ENCODE data around the gene LSM12.
"Not testable (repeated sequence)": the region's sequence is repeated elsewhere in the genome, so short reads cannot be mapped to it uniquely, and the experiment has no call there.

LSM12 gene

DNA sequence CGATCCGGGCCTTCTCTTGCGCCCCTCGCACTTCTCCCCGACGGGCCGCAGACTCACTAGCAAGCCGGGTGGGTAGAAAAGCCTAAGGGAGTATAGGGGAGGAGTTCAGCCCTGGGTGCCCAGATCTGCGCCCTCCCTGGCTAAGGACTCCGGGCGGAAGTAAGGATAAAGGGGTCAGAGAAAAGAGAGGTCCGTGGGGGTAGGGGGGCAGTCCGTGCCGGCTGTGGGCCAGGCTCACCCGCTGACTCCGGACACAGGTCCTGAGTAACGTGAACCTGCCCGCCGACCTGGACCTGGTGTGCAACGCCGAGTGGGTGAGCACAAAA is 60.2 kb downstream of the LSM12 start:
- no peak for DNase-seq

DNA sequence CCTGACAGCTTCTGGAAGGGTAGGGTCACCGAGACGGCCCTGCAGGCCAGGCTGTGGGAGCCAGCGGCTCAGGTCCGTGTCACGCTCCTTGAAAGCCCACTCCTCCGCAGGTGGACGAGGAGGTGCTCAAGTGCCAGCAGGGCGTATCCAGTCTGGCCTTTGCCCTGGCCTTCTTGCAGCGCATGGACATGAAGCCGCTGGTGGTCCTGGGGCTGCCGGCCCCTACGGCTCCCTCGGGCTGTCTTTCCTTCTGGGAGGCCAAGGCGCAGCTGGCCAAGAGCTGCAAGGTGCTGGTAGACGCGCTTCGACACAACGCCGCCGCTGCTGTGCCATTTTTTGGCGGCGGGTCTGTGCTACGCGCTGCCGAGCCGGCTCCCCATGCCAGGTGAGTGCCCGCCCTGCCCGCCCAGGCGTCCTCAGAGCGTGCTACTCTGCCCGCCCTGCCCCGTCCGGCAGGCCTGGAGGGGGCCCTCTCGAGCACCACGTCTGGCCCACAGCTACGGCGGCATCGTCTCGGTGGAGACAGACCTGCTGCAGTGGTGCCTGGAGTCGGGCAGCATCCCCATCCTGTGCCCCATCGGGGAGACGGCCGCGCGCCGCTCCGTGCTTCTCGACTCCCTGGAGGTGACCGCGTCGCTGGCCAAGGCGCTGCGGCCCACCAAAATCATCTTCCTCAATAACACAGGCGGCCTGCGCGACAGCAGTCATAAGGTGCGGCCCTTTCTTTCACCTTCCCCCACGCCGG is 60.8 kb downstream of the LSM12 start:
- no peak for DNase-seq

DNA sequence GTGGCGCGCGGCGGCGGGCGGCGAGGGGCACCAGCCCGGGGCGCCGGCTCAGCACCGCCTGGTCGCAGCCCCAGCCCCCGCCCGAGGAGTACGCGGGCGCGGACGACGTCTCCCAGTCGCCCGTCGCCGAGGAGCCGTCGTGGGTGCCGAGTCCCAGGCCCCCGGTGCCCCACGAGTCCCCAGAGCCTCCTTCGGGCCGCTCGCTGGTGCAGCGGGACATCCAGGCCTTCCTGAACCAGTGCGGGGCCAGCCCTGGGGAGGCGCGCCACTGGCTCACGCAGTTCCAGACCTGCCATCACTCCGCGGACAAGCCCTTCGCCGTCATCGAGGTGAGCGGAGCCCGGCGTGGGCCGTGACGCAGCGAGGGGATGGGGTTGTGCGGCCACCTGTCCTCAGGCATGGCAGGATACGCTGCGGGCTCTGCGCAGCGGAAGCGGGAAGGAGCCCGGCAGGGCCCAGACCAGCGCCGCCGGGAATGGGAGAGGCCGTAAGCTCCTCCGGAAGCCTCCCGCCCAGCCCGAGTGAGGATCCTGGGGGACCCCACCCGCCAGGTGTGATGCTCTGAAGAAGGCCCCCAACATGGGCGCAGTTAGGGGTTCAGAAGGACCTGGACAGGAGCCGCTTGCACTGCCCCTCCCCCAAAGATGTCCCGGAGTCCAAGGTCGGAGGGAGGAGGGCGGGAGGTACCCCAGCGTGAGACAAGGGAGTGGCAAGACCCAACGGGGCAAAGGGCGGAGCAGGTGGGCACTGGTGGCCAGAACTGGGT is 61.5 kb downstream of the LSM12 start:
- DNase-seq: no peak

DNA sequence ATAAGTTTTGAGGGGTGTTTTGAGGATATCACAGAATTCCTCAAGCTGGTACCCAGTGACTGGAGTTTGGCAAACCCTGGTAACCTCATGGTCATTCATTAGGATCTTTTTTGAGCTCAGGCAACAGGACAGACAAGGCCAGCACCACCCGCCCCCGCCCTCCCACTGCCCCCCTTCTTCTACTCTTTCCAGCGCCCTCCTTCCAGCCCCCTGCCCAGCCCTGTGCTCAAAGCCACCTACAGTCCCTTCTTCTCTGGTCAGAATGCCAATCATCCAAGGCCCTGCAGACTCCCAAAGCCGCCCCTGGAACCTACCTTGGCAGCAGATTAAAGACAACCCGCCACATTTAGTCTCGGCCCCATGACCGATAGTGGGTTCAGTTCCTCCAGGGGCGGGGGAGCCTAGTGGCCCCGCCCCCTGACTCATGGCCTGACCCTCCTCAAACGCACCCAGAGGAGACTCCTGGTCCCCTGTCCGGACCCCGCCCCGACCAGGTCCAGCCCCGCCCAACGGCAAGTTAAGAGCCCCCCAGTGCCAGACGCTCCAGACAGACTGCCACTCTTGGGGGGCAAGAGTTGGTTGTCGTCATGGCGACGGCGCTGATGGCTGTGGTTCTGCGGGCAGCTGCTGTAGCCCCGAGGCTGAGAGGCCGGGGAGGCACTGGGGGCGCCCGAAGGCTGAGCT is 62.3 kb downstream of the LSM12 start, which contains the start of gene NAGS:
Gene NAGS (plus strand): TSS at position 546 of the 684 bp plus-strand sequence. CDS start 42 bp downstream, at position 588.
- DNase-seq: no peak

DNA sequence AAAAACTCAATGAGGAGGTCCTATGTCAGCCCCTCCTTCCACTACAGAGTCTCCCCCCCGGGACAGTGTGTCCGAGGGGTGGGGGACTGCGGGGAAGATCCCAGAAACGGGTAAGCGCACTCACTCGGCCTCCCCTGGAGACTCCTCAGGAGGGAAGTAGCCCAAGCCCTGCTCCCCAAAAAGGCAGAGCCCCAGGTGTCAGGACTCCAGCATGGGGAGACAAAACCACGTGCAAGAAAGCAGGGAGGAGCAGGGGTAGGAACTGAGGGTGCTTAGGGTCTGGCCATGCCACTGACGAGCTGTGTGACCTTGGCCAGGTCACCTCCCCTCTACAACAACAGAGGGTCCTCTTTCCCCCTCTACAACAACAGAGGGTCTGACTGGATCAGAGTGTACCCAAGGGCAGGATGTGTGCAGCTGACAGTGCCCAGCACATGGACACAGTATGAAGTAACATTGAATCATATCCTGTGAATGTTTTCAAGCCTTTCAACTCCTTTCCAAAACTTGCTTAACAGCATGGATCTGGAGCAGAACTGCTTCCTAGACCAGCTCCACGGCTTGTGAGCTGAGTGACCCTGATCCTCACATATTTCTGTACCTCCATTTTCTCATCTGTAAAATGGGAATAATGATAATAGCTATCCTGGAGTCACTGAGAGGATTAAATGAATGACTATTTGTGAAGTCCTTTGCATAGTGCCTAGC is 64.2 kb downstream of the LSM12 start:
- peak; percentile 83 for DNase-seq

DNA sequence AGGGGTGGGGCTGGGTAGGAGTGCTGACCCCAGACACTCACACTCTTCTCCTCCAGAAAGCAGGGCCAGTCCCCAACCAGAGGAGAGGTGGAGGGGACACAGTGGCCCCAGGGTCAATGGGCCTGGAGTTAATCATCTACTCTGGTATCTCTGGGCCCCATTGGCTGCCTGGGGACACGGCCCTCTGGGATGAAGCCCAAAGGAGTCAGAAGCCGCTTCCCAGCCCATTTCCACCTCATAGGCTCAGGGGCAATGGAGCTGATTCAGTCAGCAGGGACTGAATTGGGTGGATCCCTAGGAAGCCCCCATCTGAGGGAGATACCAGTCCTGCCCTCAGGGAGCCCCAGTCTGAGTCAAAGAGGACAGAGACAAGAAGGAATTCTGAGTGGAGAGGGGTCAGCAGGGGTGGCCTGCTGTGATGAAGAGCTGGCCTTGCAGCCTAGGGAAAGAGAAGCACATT is 65.0 kb downstream of the LSM12 start:
- DNase-seq: no peak

DNA sequence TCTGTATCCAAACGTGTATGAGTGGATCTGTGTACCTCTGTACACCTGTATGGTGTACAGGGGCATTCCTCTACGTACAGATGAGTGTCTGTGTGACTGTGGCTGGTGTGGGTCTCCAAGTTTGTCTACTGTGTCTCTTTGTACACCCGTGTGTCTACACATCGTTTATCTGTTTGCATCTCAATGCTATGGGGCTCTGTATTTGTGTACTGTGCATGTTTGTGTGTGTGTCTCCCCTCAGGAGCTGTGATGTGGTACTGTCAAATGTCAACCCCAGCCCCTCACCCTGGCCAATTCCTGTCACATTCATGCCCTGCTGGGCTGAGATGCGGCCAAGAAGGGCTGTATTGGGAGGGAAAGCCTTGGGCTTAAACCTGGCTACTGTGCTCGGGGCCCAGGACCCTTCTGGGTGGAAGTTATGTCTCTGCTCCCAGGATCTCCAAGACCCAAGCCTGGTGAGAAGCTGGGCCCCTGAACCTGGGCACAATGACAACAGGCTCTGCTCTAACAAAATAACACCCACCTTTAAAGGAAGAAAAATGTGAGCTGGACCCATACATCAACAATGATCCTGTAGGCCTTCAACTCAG is 65.5 kb downstream of the LSM12 start:
- no peak for DNase-seq

DNA sequence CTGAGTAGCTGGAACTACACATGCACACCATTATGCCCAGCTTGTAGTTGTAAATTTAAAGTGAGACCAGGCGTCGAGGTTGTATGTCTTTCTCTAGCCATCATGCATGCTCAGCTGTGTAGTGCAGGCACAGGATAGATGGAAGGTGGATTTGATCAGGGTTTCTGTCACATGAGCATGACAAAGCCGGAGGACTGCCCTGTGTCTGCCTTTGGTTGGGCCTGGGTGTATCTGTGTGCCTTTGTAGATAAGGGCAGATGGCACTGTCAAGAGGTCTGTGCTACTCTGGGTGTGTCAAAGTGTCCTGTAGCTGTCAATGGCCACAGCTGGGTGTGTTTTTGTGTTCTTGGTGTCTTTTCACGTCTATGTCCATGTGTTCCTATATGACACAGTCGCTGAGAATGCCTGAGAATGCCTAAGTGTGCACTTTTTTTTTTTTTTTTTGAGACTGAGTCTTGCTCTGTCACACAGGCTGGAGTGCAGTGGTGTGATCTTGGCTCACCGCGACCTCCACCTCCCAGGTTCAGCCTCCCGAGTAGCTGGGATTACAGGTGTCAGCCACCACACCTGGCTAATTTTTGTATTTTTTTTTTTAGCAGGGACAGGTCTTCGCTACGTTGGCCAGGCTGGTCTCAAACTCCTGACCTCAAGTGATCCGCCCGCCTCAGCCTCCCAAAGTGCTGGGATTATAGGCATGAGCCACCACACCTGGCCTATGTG is 66.2 kb downstream of the LSM12 start:
- DNase-seq: no peak

DNA sequence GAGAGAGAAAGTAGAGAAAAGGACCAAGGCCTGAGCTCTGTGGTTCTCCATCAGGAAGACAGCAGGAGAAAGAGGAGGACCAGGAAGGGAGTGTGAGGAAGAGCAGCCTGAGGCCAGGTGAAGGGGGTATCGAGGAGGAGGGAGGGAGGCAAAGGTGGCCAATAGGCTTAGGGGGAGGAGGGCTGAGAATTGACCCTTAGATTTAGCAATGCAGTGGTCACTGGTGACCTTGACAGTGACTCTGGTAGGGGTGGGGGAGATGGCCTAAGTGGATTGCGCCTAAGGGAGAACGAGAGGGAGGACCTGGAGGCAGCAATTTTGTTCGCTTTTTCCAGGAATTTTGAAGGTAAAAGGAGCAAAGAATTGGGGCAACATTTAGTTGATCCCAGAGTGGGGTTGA is 67.4 kb downstream of the LSM12 start:
- DNase-seq: no peak

DNA sequence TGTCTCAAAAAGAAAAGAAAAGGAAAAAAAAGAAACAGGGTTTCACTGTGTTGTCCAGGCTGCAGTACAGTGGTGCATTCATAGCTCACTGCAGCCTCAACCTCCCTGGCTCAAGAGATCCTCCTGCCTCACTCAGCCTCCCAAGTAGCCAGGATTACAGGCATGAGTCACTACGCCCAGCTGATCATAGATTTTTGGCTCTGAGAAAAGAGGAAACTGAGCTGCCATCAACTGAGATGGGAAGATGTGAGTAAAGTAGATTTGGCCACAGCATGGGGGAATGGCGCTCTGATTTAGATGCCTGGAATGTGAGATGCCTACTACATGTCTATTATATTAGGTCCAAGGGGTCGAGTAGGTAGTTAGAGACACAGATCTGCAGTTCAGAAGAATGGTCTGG is 67.9 kb downstream of the LSM12 start:
- DNase-seq: peak; percentile 80

DNA sequence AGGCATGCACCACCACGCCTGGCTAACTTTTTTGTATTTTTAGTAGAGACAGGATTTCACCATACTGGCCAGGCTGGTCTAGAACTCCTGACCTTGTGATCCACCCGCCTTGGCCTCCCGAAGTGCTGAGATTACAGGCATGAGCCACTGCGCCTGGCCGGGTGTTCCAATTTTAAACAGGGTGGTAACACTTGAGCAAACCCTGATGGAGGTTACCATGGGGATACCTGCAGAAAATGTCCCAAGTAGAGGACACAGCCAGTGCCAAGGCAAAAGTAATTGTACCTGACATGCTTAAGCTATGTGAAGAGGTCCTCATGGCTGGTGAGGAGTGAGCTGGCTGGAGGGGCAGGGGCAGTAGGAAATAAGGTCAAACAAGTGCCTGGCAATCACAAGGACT is 69.3 kb downstream of the LSM12 start:
- not testable (repeated sequence) for DNase-seq

DNA sequence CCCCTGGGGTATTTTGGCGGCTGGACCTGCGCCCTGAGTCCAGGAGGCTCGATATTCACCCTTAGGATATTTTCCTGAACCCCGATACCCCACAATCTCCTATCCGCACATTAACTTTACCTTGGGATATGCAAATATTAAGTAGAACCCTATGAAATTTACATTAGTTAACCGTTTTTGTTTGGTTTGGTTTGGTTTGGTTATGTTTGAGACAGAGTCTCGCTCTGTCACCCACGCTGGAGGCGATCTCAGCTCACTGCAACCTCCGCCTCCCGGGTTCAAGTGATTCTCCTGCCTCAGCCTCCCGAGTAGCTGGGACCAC is 71.4 kb downstream of the LSM12 start:
- DNase-seq: no peak

DNA sequence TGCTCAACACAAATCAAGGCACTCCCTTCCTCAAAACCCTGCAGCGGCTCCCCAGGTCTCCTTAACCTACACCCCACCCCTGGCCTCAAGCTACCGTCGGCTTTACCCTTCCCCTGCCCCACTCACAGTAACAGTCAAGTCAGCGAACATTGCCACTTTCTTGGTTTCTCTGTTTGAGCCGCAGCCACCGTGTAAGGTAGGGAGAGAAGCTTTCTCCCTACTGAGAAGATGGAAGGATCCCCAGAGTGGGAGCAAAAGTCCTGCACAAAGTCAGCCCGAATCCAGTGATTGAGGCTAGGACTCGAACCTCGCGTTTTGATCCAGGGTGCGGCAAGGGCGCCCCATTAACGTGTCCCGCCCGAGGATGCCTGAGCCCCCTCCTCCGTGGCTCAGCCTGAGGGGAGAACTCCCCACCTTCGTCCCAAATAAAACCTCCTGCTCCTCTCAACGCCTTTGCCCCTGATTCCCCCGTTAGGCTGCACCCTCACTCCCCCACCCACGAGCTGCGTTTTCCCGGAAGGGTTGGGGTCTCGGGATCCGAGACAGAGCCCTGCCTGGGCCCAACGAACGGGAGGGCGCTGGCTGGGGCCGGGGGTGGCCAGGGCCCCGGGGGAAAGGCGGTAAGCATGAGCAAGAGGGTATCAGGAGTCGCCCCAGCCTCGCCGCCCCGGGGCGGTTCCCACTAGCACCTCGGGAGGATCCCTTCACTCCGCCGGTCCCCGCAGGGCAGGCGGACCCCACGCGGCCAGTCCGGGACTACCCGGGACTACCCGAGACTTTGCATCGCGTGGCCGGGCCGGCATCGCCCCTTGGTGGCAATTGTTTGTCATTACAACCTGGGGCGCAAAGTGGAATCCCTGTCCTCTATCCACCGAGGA is 72.0 kb downstream of the LSM12 start:
- peak; percentile 65 for DNase-seq

DNA sequence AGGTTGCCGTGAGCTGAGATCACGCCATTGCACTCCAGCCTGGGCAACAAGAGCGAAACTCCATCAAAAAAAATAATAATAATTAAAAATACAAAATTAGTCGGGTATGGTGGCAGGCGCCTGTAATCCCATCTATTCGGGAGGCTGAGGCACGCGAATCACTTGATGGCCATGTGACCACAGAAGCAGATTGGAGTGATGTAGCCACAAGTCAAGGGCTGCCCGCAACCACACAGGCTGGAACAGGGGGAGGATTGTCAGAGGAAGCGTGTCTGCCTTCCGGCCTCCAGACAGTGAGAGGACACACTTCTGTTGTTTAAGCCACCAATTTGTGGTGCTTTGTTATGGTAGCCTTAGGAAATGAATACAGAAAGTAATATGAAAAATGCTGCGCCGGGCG is 73.8 kb downstream of the LSM12 start:
- DNase-seq: no peak

DNA sequence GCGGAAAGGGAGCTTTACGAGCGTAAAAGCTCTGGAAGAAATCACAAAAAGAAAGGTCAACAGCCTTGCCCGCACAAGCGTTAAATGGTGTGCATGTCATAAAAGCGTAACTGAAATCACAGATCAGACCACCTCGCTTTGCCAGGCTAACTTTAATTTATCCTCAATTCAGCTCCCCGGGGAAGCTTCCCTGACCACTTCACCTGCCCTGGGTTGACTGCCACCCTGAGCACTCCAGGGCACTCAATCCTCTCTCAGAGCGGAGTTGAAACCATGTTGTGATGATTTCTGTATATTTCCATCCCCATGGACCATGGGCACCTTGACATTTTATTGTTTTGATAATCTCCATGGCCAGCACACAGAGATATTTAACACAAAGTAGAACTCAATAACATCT is 78.2 kb downstream of the LSM12 start:
- no peak for DNase-seq

DNA sequence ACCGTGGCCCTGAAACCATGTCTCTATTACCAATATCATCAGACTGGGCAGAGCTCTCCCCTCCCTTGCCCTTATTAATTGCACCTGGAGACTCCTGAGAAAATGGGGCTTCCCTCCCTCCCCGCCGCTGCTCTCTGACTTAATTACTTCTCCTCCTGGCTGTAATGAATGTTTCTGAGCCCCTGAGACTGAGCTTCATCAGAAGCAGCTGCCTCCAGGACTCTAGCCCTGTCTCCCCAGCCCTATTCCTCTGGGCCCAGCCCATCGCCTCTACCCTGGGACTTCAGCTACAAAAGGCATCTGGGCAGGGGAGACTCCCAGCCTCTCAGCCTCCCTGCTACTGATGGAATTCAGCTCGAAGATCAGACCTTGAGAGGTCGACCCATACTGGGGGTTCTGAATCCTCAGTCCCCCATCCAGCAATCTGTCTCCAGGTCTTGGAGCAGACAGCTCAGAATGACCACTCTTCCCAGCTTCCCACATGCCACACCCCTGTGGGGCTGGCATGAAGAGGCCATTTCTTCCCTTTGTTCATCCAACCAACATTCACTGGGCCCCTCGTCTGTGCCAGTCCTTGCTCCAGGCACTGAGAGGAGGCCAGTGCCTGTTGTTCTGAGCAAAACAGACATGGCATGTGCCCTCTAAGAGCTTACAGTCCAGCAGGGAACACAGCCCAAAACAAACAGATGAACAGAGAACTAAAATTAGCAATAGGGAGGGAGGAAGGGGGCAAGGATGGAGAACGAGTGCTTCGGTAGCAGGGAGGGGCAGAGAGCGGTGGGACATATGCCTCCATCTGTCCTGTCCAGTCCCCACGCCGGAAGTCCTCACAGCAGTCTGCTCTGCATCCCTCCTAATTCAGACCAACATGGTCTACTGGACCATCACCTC is 79.1 kb downstream of the LSM12 start:
- DNase-seq: no peak

DNA sequence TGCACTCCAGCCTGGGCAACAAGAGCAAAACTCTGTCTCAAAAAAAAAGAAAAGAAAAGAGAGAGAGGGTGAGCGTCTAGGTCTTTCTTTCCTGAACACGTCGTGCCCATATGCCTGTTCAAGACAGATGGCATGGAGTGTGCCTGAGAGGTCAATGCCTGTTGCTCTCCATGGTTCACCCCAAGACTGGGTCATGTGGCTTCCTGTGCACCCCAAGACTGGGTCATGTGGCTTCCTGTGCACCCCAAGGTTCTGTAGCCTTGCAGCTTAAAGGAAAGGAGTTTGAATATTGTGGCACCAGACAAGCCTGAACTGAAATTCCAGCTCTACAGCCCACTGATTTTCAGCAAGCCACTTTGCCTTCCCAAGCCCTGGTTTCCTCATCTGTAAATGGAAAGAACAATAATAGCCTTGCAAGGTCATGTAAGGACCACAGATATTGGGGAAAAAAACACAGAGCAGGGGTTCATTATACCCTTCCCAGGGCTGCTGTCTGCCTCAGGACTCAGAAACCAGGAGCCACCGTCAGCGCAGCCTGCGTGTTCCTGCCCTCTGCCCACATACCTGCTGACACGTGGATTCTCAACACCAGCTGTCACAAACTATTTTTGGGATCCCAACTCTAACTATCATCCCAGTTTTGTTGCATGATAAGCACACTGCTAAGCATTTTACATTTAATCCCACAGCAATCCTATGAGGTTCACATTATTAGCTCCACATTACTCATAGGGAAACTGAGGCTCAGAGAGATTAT is 80.1 kb downstream of the LSM12 start:
- no peak for DNase-seq

DNA sequence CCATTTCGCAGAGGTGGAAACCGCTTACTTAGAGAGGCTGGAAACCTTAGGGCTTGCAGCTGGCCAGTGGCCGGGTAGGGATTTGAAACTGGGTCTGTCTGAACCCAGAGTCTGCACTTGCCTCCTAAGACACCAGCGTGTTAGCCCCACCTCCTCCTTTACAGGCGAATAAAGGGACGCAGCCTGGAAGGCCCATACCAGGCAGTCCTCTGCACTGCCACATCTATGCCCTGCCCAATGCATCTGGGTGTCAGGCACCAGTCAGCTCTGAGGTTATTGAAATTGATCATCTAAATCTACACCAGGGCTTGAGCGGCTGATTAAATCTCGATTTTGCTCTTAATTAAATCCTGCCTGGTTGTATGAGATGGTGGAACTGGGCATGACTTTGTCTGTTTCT is 82.0 kb downstream of the LSM12 start:
- no peak for DNase-seq

All from fibroblast of skin of right biceps (primary cell).